Glutamatergic neuron (in vitro differentiated cells): ENCODE measurements around the gene PCNX3. TPM values are rescaled to one million over a fixed set of nuclear protein-coding genes. Genes with fewer than 3 reads are reported as not detected.
A peak's percentile ranks its signal among the peaks of the same experiment; 100 is the strongest.

Experiments
- DNase-seq: peaks from one replicate; pipeline ENCODE4 v3.0.0; 2022
- H3K27ac Mint-ChIP-seq: one replicate; pipeline ENCODE4 v1.8.0; 2020; ENCODE audit warnings: mild to moderate bottlenecking, mixed read lengths, inconsistent platforms; ENCODE audit not compliant: unreplicated experiment
- H3K27me3 Mint-ChIP-seq: one replicate; pipeline ENCODE4 v1.8.0; 2020; ENCODE audit warnings: mild to moderate bottlenecking, moderate library complexity, mixed read lengths, inconsistent platforms; ENCODE audit not compliant: unreplicated experiment
- H3K36me3 Mint-ChIP-seq: one replicate; pipeline ENCODE4 v1.8.0; 2020; ENCODE audit warnings: mild to moderate bottlenecking, mixed read lengths, inconsistent platforms; ENCODE audit not compliant: unreplicated experiment
- H3K4me1 Mint-ChIP-seq: one replicate; pipeline ENCODE4 v1.8.0; 2020; ENCODE audit warnings: mild to moderate bottlenecking, low read depth, mixed read lengths, inconsistent platforms; ENCODE audit not compliant: unreplicated experiment
- H3K4me3 Mint-ChIP-seq: one replicate; pipeline ENCODE4 v1.8.0; 2020; ENCODE audit warnings: mild to moderate bottlenecking, mixed read lengths, inconsistent platforms; ENCODE audit not compliant: unreplicated experiment
- H3K9me3 Mint-ChIP-seq: one replicate; pipeline ENCODE4 v1.8.0; 2020; ENCODE audit warnings: mild to moderate bottlenecking, moderate library complexity, mixed read lengths, inconsistent platforms; ENCODE audit not compliant: unreplicated experiment
- total RNA-seq: library from RNA; stranded (reverse); fragmentation: NEBNext Ultra II Directional; extraction: Animal tissue kit (Norgen Biotek cat#: 25700); gene quantifications from one replicate; pipeline ENCODE4 v1.2.1, GENCODE V29; 2021; ENCODE audit not compliant: unreplicated experiment
- TF ChIP-seq, protein P1 (sequence below): fragments of 200-600 bp; sonication (generic); IDR thresholded peaks from one replicate; pipeline ENCODE4 v1.5.0; 2021; ENCODE audit not compliant: partially characterized antibody, unreplicated experiment

The PCNX3 gene
- total RNA-seq, 1 donor from 2014 or later = 43.3 TPM

GRCh38 chr11:65598258-65598699 lies 17.3 kb upstream of the PCNX3 start:
- peaks cover 4% of the 10 kb centered on the region for H3K27me3 Mint-ChIP-seq
- peaks cover 3% of the 10 kb centered on the region for H3K4me1 Mint-ChIP-seq
- no peak for DNase-seq
- no peak overlapping the region for H3K4me3 Mint-ChIP-seq
- H3K36me3 Mint-ChIP-seq = no peaks in the 10 kb centered on the region
- H3K9me3 Mint-ChIP-seq = peaks cover 2% of the 10 kb centered on the region
- TF ChIP-seq, protein P1, sequence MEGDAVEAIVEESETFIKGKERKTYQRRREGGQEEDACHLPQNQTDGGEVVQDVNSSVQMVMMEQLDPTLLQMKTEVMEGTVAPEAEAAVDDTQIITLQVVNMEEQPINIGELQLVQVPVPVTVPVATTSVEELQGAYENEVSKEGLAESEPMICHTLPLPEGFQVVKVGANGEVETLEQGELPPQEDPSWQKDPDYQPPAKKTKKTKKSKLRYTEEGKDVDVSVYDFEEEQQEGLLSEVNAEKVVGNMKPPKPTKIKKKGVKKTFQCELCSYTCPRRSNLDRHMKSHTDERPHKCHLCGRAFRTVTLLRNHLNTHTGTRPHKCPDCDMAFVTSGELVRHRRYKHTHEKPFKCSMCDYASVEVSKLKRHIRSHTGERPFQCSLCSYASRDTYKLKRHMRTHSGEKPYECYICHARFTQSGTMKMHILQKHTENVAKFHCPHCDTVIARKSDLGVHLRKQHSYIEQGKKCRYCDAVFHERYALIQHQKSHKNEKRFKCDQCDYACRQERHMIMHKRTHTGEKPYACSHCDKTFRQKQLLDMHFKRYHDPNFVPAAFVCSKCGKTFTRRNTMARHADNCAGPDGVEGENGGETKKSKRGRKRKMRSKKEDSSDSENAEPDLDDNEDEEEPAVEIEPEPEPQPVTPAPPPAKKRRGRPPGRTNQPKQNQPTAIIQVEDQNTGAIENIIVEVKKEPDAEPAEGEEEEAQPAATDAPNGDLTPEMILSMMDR = no peak
- no peak overlapping the region for H3K27ac Mint-ChIP-seq

DNA sequence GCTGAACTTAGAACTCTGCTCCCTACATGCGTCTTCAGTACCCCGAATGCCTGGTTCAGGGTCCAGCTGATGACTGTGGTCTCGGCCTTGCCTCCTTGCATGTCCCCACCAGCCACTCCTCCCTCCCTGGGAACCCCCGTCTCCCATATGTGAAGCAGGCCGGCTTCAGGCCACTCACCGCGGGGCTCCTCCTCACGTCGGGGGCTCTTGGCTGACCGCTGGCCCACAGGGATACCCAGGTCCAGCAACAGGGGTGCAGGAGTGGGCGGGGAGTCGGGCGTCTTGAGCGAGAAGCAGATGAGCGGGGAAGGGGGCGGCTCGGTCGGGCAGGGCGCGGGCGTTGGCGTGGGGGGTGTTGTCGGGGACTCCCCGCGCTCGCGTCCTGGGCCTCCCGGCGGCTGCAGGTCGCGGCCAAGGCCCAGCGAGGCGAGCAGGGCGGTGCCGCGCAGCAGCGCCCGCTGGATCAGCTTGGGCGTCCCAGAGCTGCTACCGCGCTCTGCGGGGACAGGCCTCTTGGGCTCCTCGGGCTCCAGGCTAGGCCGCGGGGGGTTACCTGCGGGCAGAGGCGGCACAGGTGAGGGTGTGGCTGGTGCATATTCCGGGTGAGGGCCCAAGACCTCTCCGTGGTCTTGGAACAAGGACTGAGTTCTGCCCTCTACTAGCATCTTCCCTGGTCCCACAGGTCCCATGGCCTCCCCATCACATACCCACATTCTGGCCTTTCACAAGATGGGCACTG lies 16.2 kb upstream of the PCNX3 start:
- TF ChIP-seq, protein P1 = no peak
- H3K36me3 Mint-ChIP-seq = no peaks in the 10 kb centered on the region
- peaks cover 4% of the 10 kb centered on the region for H3K27me3 Mint-ChIP-seq
- no peak for DNase-seq
- no peak overlapping the region for H3K27ac Mint-ChIP-seq
- peaks cover 2% of the 10 kb centered on the region for H3K9me3 Mint-ChIP-seq
- peaks cover 14% of the 10 kb centered on the region for H3K4me1 Mint-ChIP-seq
- no peak overlapping the region for H3K4me3 Mint-ChIP-seq

DNA sequence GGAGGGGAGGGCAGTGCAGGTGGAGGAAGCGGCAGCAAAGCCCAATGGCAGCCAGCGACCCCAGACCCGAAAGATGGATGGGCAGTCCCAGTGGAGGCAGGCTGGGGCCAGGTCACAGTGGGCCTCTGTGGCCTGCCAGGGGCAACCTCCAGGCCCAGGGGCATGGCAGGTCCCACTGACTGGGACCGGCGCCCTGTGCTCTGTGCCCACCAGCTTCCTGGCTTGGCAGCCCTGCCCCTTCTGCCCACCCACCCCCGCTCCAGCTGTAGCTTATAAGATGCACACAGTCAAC lies 15.7 kb upstream of the PCNX3 start:
- no peak for DNase-seq
- Mint-ChIP-seq H3K27ac (no peak overlapping the region), H3K4me1 (peaks cover 16% of the 10 kb centered on the region), H3K4me3 (no peak overlapping the region), H3K27me3 (peaks cover 5% of the 10 kb centered on the region), H3K36me3 (no peaks in the 10 kb centered on the region), H3K9me3 (peaks cover under 1% of the 10 kb centered on the region)
- TF ChIP-seq, protein P1 = no peak

DNA sequence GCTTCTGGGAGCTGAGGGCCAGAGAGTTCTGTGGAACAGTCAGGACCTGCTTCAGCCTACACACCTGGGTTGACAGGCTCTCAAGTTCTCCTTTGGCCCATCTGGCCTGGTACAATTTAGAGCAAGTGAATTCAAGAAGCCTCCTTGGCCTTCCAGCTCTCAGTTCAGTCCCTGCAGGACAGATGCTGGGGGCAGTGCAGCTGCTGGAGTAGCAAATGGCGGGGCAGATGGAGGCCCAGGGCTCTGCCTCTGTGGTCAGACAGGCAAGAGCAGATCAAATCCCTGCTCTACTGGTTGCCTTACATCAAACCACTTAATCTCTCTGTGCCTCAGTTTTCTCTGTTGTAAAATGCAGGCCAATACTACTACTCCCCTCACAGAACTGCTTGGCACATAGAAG lies 11.3 kb upstream of the PCNX3 start:
- TF ChIP-seq, protein P1 = no peak
- Mint-ChIP-seq H3K9me3 (no peaks in the 10 kb centered on the region), H3K36me3 (no peaks in the 10 kb centered on the region), H3K27ac (peak overlapping the region; percentile 88), H3K4me3 (peak overlapping the region; percentile 62), H3K4me1 (peaks cover 25% of the 10 kb centered on the region), H3K27me3 (peaks cover 10% of the 10 kb centered on the region)
- peak; percentile 60 for DNase-seq

- H3K27ac Mint-ChIP-seq = no peak overlapping the region
- no peaks in the 10 kb centered on the region for H3K36me3 Mint-ChIP-seq
- peak overlapping the region; percentile 75 for H3K4me3 Mint-ChIP-seq
Measured at GRCh38 chr11:65606876-65607613, 8.5 kb upstream of the PCNX3 start.

More at GRCh38 chr11:65606876-65607613, 8.5 kb upstream of the PCNX3 start:
- H3K27me3 Mint-ChIP-seq = peaks cover 8% of the 10 kb centered on the region
- peak; percentile 94 for DNase-seq
- H3K4me1 Mint-ChIP-seq = peaks cover 34% of the 10 kb centered on the region
- TF ChIP-seq, protein P1 = no peak
- peaks cover 4% of the 10 kb centered on the region for H3K9me3 Mint-ChIP-seq
